Measurements from ENCODE around the gene SPDYE1.
"Not testable (repeated sequence)": the region's sequence is repeated elsewhere in the genome, so short reads cannot be mapped to it uniquely, and the experiment has no call there.

The SPDYE1 gene

DNA sequence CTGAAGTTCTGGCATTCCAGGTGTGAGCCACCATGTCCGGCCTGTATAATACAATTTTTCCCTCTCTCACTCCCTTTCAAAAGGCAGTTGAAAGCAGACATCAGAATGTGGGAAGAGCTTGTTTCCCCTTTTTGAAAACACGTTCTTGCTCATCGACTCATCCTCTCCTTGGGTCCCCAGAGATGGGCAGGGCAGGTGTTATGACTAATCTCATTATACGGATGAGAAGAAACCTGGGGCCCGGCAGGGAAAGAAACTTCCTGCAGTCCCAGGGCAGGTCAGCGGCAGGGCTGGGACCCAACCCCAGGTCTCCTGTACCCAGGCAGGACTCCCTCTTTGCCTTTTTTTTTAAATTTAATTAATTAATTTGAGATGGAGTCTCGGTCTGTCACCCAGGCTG, 4.8 kb upstream of the SPDYE1 start:
- DNase-seq (ENCODE audit: low spot score): not testable (repeated sequence)

DNA sequence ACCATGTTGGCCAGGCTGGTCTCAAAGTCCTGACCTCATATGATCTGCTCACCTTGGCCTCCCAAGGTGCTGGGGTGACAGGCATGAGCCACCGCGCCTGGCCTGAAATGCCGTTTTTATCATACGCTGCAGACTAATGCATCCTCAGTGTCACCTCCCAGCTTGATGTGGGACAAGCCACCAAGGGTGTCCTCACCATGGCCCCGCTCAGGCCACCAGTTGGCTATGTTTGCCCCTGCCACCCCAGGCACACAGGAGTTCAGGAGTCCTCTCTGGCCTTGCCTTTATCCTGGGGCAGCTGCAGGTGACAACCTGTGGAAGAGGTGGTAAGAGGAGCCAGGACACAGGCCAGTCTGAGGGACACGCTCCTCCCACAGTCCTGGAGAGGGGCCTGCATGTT, 3.0 kb upstream of the SPDYE1 start:
- not testable (repeated sequence) for DNase-seq (ENCODE audit: low spot score)

DNA sequence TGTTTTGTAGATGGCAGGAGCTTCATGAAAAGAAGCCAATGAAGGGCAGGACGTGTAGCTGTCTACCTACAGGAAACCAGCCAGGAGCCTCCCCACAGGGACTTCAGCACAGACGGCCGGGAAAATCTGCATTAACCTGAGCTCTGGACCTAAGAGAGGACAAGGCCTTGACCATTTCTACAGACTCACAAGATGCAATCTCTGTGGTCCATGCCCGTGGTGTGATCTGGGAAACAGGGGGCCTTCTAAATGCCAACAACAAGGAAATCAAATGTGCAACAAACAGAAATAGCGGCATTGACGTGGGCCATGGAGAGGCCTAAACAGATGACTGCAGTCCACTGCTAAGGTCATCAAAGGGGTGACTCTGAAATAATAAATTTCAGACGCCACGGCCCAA, 14.4 kb downstream of the SPDYE1 start:
- not testable (repeated sequence) for DNase-seq (ENCODE audit: low spot score)

DNA sequence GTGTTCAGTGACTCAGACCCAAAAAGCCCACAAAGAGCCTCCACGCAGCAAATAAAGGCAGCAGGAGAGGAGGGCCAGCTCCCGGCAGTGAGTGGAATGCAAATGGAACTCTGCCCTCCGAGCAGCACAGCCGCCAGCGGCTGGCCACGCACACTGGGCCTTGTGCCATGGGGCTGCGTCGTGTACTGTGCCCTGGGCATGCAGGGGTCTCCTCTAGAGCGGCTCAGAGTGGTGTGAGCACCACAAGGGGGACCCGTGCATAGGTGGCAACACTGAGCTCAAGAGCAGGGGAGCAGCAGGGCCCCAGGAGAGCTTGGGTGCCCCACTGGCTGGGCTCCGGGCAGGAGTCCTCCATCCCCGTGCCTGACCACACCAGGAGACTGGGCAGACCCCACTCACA, 17.4 kb downstream of the SPDYE1 start:
- not testable (repeated sequence) for DNase-seq (ENCODE audit: low spot score)

DNA sequence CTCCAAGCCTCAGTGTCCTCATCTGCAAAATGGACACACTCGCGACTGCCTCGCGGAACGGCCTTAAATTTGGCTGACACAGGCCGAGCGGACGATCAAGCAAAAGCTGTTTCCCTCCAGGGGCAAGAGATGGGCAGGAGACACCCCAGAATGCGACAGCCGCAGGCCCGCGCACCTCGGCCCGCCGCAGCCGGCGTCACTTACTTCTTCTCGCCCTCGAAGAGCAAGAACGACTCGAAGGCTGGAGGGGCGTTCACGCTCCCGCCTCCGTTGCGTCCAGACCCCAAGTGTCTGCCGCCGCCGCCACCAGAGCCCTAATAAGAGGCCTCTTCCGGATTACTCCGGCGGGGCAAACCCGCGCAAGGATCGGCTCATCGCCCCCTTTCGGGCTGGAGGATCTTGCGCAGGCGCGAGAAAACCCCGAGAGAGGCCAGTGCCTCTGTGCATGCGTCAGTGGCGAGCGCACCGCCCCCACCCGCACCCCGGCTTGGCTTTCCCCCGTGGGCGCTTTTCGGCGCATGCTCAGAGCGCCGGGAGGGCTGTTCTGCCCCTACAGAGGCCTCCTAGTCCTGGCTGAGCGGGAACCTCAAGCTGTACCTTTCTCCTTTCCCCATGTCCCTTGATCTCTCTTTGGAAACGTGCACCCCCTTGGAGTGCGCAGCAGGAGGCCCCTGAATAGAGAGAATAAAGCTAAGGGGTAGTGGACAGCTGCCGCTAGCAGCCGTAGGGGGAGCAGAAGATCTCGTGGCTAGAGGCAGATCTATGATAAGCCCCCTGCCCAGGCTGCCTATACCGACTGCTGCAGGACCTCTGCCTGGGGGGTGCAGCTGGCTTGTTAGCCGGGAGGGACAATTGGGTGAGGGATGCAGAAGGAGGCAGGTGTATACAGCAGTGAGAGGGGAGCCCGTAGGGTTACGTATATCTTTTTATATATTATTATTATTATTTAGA, 21.4 kb downstream of the SPDYE1 start:
- peak; percentile 99 for DNase-seq (ENCODE audit: low spot score)

DNA sequence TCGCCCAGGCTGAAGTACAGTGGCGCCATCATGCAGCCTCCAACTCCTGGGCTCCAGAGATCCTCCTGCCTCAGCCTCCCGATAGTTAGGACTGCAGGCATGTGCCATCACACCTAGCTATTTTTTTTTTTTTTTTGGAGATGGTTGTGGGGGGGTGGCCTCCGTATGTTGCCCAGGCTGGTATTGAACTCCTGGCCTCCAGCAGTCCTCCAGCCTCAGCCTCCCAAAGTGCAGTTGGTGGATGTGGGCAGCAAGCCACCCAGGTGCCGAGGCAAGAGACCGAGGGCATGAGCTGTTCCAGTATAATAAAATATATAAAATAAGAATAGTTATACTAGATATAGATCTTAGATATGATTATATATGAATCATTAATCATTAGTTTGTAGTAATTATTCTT, 22.1 kb downstream of the SPDYE1 start:
- DNase-seq (ENCODE audit: low spot score): not testable (repeated sequence)

- not testable (repeated sequence) for DNase-seq (ENCODE audit: low spot score)
Measured at GRCh38 chr7:44022069-44022468, 24.4 kb downstream of the SPDYE1 start.

GRCh38 chr7:44022796-44023467, 25.2 kb downstream of the SPDYE1 start:
- peak; percentile 30 for DNase-seq (ENCODE audit: low spot score)

GRCh38 chr7:44029433-44029832, 31.7 kb downstream of the SPDYE1 start:
- DNase-seq (ENCODE audit: low spot score): not testable (repeated sequence)

DNA sequence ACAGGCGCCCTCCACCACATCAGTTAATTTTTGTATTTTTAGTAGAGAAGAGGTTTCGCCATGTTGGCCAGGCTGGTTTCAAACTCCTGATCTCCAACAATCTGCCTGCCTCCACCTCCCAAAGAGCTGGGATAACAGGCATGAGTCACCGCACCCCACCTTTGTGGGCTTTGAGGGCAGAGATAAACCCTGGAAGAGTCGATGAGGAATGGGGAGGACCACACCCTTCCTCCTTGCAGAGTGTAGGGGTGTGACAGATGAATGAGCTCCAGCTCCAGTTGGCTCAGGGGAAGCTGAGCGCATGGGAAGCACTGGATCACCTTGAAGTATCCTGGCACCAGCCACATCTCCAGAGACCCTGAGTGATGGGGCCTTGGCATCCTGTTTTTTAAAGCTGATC, 32.3 kb downstream of the SPDYE1 start:
- DNase-seq (ENCODE audit: low spot score): not testable (repeated sequence)

DNA sequence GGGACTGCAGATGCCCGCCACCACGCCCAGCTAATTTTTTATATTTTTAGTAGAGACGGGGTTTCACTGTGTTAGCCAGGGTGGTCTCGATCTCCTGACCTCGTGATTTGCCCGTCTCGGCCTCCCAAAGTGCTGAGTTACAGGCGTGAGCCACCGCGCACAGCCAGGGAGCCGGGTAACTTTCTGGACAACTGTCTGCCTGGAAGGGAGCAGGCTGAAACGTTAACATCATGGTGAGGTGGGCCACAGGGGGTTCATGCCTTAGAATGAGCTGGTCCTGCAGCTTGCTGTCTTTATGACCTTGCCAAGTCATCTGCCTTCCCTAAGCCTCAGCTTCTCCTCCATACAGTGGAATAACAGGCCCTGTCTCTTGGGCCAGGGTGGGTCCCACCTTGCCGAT, 33.6 kb downstream of the SPDYE1 start:
- not testable (repeated sequence) for DNase-seq (ENCODE audit: low spot score)

DNA sequence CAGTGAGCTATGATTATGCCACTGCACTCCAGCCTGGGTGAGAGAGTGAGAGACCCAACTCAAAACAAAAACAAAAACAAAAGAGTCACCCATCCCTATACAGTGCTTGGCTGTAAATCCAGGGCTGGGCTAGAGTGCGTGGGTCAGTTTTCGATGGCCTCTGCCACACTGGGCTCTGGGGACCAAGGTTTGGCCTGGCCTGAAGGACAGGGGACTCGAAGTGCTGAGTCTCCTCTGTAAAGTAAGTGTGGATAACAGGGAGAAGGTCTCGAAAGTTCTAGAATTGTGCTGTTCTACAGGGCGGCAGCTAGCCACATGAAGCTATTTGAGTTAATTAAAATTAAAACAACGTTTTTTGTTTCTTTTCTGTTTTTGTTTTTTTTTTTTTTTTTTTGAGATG, 34.3 kb downstream of the SPDYE1 start:
- DNase-seq (ENCODE audit: low spot score): not testable (repeated sequence)

GRCh38 chr7:44033971-44034844, 36.5 kb downstream of the SPDYE1 start:
- not testable (repeated sequence) for DNase-seq (ENCODE audit: low spot score)

DNA sequence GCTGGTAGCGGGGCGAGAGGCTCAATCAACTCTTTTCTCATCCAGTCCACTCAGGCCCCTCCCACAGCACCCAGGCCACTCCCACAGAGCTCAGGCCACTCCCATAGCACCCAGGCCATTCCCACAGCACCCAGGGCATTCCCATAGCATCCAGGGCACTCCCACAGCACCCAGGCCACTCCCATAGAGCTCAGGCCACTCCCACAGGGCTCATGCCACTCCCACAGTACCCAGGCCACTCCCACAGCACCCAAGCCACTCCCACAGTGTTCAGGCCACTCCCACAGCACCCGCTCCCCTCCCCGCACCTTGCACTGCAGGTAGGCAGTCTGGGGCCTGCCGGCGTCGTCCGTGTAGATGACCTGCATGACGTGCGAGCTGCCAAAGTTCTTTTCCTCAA, 38.7 kb downstream of the SPDYE1 start:
- peak; percentile 39 for DNase-seq (ENCODE audit: low spot score)

DNA sequence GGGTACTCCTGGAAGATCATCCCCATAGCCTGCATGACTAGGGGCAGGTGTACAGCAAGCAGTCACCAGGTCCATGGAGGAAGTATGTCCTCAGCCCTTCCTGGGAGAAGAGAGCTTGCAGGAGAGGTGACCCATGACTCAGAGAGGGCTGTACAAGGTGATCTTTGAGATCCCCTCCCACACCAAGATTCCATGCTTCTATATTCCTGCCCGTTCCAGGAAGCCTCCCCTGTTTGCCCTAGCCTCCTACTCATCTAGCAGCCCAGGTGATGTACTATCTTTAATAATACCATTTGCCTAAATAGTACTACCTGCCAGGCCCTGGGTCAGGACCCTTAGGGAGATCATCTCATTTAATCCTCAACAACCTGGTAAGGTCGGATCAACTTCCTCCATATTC, 40.3 kb downstream of the SPDYE1 start:
- not testable (repeated sequence) for DNase-seq (ENCODE audit: low spot score)

DNA sequence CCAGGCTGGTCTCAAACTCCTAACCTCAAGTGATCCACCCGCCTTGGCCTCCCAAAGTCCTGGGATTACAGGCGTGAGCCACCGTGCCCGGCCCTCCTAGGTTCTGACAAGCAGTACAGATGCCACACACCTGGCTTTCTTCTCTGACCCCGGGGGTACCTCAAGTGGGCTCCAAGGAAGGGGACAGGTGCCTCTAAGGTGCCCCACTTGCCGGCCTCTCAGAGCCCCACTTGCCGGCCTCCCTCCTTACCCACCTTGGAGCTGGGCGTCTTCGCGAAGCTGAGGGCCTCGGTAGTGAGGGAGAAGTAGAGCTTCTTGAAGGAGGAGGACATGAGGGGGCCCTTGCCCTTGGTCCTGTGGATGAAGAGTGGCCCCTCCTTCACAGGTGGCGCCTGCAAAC, 40.9 kb downstream of the SPDYE1 start:
- not testable (repeated sequence) for DNase-seq (ENCODE audit: low spot score)

DNA sequence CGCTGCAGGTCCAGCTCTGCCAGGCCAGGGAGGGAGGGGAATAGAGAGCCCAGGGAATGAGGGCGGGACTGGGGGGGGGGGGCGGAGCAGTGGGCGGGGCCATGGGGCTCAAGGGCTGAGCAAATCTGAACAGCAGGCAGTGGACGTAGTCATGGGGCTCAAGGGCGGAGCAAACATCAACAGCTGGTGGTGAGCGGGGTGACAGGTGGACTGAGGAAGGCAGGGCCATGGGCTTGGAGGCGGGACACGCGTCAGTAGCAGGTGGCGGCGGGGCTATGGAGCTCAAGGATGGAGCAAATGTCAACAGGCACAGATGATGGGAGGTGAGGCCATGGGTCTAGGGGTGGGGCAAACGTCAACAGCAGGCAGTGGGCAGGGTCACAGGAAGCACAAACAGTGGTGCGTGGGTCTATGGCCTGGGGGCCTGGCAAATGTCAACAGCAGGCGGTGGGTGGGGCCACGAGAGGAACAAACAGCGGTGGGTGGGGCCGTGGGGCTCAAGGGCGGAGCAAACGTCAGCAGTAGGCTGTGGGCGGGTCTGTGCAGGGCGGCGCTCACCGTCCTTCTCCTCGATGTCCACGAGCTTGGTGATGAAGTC, 41.4 kb downstream of the SPDYE1 start:
- DNase-seq (ENCODE audit: low spot score): peak; percentile 86

DNA sequence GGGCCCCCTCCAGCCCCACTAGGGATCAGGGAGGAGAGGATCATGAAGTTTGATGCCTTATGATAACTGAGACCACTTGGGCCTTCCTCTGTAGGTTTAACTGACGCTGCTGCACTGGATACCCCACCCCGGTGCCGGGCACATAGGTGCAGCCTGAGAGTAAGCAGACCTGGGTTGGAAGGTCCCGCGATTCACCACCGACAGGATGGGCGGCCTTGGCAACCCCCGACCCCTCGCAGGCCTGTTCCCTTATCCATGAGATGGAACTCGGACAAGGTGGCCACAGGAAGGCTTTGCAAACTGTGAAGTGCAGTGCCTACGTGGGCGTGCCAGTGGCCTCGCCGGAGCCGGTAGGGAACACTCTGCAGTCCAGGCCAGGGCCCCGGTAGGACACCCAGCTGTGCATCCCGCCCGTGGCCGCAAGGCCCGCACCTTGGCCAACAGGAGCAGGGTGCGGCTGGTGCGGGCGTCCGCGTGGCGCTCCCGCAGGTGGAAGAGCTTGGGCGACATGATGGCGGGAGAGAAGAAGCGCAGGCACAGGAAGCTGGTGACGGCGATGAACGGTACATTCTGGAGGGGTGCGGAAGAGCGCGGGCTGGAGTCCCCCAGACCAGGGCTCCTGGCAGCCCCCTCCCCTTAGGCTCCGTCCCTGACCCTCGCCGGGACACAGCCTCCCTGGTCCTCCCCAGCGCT, 42.2 kb downstream of the SPDYE1 start:
- DNase-seq (ENCODE audit: low spot score): not testable (repeated sequence)

DNA sequence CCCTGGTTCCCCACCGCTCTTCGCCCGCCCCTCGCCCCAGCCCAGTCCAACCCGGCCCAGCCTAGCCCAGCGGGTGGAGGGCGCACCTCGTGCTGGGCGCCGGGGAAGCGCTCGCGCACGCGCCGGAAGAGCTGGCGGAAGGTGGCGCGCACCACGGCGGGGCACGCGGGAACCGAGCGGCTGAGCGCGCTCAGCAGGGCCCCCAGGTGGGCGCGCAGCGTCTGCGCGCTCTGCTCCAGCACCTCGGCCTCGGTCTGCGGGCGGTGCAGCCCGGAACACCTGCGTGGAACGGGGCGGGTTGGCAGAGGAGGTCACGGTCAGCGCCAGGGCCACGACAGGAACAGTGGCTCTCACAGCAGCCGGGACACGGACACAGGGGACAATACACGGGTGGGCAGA, 42.8 kb downstream of the SPDYE1 start:
- peak; percentile 59 for DNase-seq (ENCODE audit: low spot score)

GRCh38 chr7:44042221-44042620, 44.5 kb downstream of the SPDYE1 start:
- DNase-seq (ENCODE audit: low spot score): no peak

GRCh38 chr7:44043902-44044301, 46.2 kb downstream of the SPDYE1 start:
- DNase-seq (ENCODE audit: low spot score): no peak
